ENCODE measurements around the gene ENAM.

Gene ENAM

DNA sequence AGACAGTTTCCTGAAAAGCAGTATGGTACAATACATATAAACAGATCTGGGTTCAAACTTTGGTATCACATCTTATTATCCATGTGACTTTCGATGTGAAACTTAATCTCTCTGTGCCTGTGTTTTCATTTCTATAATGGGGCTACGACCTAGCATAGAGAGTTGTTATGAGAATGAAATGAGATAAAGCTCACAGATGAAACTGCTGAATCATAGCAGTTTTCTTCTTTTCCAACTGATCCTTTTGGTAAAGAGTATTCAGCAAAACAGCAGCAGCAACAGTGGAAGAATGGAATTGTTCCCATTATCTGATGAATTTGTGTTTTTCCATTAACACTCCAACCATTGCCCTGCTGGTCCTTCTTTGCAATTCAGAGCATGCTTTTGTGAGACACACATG, 20.2 kb upstream of the ENAM start:
- TF ChIP-seq, protein P1, sequence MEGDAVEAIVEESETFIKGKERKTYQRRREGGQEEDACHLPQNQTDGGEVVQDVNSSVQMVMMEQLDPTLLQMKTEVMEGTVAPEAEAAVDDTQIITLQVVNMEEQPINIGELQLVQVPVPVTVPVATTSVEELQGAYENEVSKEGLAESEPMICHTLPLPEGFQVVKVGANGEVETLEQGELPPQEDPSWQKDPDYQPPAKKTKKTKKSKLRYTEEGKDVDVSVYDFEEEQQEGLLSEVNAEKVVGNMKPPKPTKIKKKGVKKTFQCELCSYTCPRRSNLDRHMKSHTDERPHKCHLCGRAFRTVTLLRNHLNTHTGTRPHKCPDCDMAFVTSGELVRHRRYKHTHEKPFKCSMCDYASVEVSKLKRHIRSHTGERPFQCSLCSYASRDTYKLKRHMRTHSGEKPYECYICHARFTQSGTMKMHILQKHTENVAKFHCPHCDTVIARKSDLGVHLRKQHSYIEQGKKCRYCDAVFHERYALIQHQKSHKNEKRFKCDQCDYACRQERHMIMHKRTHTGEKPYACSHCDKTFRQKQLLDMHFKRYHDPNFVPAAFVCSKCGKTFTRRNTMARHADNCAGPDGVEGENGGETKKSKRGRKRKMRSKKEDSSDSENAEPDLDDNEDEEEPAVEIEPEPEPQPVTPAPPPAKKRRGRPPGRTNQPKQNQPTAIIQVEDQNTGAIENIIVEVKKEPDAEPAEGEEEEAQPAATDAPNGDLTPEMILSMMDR (IDR thresholded peaks at IDR 0.05; ENCODE audit: extremely low read depth, missing control alignments), result no peak
- DNase-seq (ENCODE audit: low spot score), result no peak

DNA sequence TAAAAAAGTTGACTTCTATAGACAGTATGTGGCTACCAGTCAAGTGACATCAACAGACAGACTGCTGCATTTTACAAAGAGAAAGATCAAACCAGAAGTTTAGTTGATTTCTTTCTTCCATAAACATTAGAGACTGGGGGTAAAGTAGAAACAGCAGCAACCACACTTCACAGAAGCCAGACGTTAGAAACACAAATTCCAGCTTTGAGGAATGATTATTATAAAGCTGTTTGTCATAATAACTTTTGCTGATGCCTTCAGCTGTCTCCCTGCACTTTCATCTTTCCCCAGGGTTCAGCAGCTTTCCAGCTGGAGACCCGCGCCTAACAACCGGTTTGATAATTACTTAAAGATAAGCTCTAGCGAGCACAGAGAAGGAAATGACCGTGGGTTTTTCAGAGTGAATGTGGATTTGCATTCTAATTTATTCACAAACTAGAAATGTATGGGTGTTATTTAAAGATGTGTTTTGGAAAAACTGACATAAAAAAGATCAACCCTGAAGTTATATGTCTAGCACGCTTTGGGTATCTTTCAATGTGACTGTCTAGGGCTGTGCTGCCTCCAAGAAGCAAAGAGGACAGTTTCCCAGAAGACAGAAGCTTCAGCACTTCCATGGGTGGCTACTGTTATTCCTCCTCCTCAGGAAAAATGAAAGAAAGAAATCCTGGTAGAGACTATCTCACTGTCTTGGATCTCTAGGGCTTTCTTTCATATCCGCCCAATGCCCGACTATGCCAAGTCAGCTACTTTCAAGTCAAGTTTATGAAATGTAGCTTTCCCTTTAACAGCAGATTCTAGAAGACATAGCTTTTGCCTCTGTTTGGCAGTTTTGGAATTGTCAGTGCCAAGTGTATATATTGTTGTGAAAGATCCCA, 15.0 kb upstream of the ENAM start:
- no peak for DNase-seq (ENCODE audit: low spot score)
- TF ChIP-seq, protein P1 (IDR thresholded peaks at IDR 0.05; ENCODE audit: extremely low read depth, missing control alignments), result no peak

DNA sequence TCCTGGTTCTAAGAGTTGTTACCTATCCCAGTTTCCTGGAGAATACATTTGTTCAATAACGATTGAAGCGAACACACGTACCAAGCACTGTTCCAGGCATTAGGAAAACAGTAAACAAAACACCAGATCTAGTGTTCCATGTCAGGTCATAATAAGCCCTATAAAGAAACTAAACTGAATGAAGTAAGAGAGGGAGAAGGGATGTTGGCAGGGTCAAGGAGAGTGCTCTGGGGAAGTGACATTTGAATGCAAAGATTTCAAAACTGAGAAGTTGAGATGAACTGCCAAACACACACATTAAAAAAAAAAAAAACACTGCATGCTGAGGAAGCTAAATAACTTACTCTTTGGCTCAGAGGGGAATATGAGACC, 14.4 kb upstream of the ENAM start:
- TF ChIP-seq, protein P1 (IDR thresholded peaks at IDR 0.05; ENCODE audit: extremely low read depth, missing control alignments), result no peak
- no peak for DNase-seq (ENCODE audit: low spot score)

DNA sequence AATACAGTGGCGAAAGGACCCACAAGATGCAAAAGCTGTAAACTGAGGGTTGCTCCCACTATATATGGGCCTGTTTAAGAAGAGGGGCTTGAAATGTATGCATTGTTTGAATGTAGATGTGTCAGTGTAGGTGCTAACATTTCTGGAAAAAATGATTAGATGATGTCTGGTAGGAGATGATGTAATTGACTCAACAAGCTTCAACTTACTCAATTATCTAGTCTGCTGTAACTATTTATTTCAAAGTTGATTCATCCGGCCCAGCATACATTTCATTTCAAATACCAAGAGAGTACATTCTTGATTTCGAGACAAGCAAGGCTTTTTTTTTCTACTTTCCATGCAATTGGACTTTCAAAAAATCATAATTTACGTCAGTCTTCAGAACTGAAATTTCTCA, 9.3 kb upstream of the ENAM start:
- TF ChIP-seq, protein P1 (IDR thresholded peaks at IDR 0.05; ENCODE audit: extremely low read depth, missing control alignments), result no peak

DNA sequence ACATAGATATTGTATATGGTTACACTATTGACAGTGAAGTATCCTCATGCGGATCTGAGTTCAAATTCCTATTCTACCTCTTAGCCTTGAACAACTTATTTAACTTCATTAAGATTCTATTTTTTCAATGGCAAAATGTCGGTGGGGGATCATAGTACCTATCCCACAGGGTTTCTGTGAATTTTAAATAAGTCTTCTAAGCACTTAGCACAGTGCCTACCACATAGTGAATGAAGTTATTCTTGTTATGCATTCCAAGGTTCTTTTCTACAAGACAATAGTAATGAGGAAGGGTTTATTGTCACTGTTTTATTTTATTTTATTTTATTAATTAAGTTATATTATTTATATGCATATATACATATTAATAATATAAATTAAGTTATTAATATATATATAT, 8.8 kb upstream of the ENAM start:
- TF ChIP-seq, protein P1 (IDR thresholded peaks at IDR 0.05; ENCODE audit: extremely low read depth, missing control alignments), result no peak
- no peak for DNase-seq (ENCODE audit: low spot score)

More for the DNA sequence above, 9.3 kb upstream of the ENAM start:
- DNase-seq (ENCODE audit: low spot score), result no peak

DNA sequence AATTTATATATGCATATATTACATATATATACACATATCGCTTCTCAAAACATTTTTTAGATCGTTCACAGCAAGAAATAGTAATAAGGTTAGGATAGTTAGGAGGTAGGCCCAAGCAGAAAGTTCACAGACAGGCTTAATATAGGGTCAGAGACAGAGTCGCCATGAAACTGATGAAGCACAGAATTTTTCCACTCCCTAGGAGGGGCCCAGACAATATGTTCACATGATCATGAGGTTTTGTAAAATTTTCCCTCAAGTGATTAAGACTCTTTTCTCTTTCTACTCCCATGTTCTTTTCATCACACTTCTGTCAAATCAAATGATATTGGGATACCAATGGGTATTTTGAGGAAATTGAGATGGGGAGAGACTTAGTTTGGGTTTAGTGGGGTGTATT, 5.2 kb upstream of the ENAM start:
- TF ChIP-seq, protein P1 (IDR thresholded peaks at IDR 0.05; ENCODE audit: extremely low read depth, missing control alignments), result no peak
- no peak for DNase-seq (ENCODE audit: low spot score)

DNA sequence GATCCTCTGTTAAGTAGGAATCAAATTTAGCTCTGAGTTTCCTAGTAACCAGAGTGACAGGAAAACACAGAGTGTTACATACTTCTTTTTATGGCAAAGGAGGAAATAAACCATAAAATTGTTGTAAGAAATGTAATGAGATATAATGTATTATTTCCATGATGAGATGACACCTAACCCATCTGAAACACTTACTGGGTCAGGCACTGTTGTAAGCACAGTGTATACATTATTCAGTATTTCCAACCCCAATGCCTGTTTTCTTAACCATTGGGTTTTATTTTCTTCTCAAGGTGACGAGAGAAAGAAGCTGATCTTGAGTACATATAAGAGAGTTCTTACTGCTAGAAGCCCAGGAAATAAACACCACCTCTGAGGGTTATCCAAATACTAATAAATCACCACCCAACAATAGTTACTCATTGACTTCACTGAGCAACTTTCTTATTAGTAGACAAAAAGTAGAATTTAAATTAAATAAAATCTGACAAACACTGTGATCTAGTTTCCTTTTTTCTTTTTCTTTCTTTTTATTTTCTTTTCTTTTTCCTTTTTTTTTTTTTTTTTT, 4.2 kb upstream of the ENAM start:
- no peak for DNase-seq (ENCODE audit: low spot score)
- TF ChIP-seq, protein P1 (IDR thresholded peaks at IDR 0.05; ENCODE audit: extremely low read depth, missing control alignments), result no peak

Measured in GM20000 (cell line).